GM10266 (cell line): ENCODE data around the gene NRP1.
A peak's percentile ranks its signal among the peaks of the same experiment; 100 is the strongest.

ENCODE experiments used
- DNase-seq: peaks from one replicate; pipeline ENCODE4 v3.0.0; 2012; ENCODE audit errors: extremely low spot score
- TF ChIP-seq, protein P1 (sequence below): IDR thresholded peaks from 2 replicates; pipeline ENCODE4 v1.5.1; 2012; ENCODE audit warnings: mild to moderate bottlenecking, low read depth; ENCODE audit not compliant: control insufficient read depth, insufficient read depth; ENCODE audit errors: missing control alignments

Gene NRP1

DNA sequence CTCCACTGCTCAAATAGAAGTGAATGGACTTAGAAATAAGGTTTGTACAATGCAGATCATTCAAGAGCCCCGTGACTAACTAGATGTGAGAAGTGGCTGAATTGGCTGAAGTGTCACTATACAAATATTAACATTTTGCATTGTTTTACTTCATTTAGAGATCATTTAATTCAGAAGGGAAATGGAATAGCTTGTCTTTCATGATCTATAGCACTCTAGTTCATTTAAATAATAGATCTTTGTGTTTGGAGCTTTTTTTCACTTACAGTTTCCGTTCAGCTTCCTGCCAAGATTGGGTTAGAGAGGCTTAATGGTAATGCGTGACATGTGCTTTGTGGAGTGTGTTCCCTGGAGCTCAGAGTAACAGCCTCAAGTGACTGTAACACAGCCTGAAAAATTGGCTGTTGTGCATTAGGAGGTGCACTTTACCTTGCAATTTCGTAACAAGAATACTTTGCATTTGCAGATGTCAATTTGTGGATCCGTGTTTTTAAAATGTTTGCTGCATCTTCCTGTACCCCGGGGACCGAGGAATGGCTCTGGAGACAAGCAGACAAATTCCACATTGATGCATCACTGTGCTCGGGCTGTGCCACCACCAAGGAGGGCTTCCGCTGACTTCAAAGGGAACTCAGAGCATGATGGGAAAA, 170.3 kb downstream of the NRP1 start:
- TF ChIP-seq, protein P1, sequence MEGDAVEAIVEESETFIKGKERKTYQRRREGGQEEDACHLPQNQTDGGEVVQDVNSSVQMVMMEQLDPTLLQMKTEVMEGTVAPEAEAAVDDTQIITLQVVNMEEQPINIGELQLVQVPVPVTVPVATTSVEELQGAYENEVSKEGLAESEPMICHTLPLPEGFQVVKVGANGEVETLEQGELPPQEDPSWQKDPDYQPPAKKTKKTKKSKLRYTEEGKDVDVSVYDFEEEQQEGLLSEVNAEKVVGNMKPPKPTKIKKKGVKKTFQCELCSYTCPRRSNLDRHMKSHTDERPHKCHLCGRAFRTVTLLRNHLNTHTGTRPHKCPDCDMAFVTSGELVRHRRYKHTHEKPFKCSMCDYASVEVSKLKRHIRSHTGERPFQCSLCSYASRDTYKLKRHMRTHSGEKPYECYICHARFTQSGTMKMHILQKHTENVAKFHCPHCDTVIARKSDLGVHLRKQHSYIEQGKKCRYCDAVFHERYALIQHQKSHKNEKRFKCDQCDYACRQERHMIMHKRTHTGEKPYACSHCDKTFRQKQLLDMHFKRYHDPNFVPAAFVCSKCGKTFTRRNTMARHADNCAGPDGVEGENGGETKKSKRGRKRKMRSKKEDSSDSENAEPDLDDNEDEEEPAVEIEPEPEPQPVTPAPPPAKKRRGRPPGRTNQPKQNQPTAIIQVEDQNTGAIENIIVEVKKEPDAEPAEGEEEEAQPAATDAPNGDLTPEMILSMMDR, result no peak
- DNase-seq, result no peak

DNA sequence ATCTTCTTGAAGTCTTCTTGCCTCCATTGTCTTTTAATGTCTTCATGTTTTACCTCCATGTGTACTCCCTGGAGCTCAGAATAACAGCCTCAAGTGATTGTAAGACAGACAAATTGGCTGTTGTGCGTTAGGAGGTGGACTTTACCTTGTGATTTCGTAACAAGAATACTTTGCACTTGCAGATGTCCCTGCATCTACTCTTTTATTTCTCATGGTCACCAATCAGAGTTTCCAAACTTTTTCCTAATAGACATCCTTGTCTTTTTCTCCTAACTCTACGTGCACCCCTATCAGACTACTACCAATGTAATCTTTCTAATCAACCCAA, 172.3 kb downstream of the NRP1 start:
- TF ChIP-seq, protein P1, result no peak
- no peak for DNase-seq

DNA sequence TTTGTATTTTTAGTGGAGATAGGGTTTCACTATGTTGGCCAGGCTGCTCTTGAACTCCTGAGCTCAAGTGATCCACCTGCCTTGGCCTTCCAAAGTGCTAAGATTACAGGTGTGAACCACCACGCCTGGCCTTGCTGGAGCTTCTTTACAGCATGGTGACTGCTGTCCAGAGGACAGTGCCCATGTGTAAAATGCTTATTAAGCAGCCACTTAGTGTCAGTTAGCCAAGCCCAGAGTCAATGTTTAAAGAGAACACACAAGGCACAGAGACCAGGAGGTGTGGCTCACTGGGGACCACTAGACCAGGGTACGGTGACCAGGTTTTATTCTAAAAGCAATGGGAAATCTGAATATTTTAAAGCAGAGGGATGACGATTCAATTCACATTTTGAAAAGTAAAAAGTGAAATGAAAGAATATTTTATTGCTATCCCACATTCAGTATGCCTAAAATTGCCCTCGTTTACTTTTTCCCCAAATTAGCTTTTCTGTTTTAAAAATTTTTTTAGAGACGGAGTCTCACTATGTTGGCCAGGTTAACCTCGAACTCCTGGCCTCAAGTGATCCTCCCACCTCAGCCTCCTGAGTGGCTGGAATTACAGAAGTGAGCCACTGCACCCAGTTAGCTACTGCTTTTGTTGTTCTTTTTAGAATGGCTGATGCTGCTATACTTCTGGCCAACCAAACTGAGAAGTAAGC, 172.8 kb downstream of the NRP1 start:
- TF ChIP-seq, protein P1, result no peak
- no peak for DNase-seq

DNA sequence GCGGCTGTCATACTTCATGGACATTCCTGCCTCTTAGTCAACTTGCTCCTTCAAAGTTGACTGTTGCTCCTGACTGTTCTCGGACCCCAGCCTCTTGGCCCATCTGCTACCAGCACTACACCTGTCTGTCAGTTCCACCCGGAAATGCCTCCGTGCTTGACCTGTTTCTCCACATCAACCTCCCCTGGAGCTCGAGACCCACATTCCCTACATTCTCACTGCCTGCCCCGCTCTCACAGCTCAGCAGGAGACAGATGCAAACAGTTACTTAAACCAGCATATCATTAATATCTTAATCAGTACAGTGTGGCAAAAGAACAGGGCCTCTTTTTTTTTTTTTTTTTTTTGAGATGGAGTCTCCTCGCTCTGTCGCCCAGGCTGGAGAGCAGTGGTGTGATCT, 174.3 kb downstream of the NRP1 start:
- no peak for DNase-seq
- TF ChIP-seq, protein P1, result no peak

DNA sequence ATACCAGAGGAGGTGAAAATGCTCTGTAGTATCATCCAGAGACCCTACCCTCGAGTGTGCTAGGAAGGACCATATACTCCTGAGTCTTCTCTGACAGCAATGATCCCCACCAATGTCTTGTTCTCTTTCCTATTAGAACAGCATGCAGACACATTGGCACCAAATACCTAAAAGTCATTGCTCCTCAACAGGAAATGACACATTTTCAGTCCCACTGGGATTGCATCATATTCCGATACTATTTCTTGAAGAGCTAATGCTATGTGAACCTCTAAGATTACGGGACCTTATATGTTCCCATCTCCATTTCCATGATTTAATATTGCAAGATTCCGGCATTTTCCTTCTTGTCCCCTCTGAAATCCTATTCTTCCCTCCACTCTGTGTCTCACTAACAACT, 177.4 kb downstream of the NRP1 start:
- DNase-seq, result no peak
- TF ChIP-seq, protein P1, result no peak

DNA sequence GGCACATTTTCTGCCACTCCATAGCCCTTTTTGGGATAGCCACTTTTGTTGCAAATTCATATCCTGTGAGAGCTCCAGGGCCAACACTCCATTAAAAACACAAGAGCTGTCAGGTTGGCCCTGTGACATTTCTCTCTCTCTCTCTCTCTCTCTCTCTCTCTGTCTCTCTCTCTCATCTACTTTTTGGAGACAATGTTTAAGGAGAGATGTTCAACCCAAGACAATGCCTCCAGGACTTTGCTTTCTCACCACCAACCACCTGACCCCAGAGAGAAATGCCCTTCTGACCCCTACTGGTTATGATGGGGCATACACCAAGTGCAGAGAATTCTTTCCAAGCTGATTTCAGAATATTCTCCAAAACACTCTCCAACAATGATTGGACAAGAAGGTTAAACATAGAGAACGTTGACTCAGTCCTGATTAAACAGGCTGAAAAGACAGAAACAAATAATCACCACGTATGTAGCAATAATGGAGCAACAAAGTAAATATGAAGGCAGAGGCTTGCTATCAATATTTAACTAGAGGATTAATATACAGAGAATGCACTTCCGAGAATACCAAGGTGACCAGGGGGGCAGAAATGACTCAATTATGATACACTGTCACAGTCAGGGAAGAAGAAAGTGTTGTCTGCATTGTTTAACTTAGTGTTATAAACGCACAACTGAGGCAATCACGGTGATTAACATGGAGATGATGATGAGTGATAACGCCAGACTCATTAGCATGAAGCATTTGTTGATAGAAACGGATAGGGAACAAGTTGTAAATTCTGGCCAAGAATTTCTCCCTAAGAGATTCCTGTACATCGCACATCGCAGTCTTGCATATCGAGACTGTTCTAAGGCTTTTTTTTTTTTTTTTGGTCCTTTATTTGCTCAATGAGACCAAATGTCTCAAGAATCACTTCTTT, 178.5 kb downstream of the NRP1 start:
- TF ChIP-seq, protein P1, result peak; percentile 61
- DNase-seq, result peak; percentile 38
